Measurements from ENCODE around the gene GUK1. TPM values are rescaled to one million over a fixed set of nuclear protein-coding genes. Genes with fewer than 3 reads are reported as not detected.

The GUK1 gene
- total RNA-seq, 2 donors from 2014 or later: 252 to 422 TPM

GRCh38 chr1:228147151-228147693 is 7.1 kb downstream of the GUK1 start:
- no peak for DNase-seq (ENCODE audit: low spot score)

GRCh38 chr1:228147768-228148167 is 7.7 kb downstream of the GUK1 start:
- no peak for ATAC-seq (ENCODE audit: insufficient number of reproducible peaks, low FRiP score, low read depth)
- no peak for TF ChIP-seq CTCF (IDR thresholded peaks at IDR 0.05)
- DNase-seq (ENCODE audit: low spot score): no peak
- H3K27ac ChIP-seq: peak overlapping the region in 1 of 2 donors; percentile 83
- no peaks in the 10 kb centered on the region for H3K9me3 ChIP-seq
- H3K4me3 ChIP-seq: no peak overlapping the region
- H3K36me3 ChIP-seq: peaks cover 13% of the 10 kb centered on the region
- no peaks in the 10 kb centered on the region for H3K27me3 ChIP-seq (replicated peaks; ENCODE audit: insufficient read depth)
- H3K4me1 ChIP-seq (ENCODE audit: control insufficient read depth in 1 of 2, low read depth in 2 of 2): peaks cover 45 to 54% of the 10 kb centered on the region in 2 donors

More at GRCh38 chr1:228147151-228147693, 7.1 kb downstream of the GUK1 start:
- Histone ChIP-seq H3K27ac (no peak overlapping the region), H3K4me1 (ENCODE audit: control insufficient read depth in 1 of 2, low read depth in 2 of 2) (peaks cover 50 to 59% of the 10 kb centered on the region in 2 donors), H3K9me3 (no peaks in the 10 kb centered on the region), H3K4me3 (no peak overlapping the region), H3K27me3 (replicated peaks; ENCODE audit: insufficient read depth) (no peaks in the 10 kb centered on the region), H3K36me3 (peaks cover 13% of the 10 kb centered on the region)
- ATAC-seq (ENCODE audit: insufficient number of reproducible peaks, low FRiP score, low read depth): no peak
- no peak for TF ChIP-seq CTCF (IDR thresholded peaks at IDR 0.05)

- no peak for ATAC-seq (ENCODE audit: insufficient number of reproducible peaks, low FRiP score, low read depth)
- DNase-seq (ENCODE audit: low spot score): no peak
- no peaks in the 10 kb centered on the region for H3K27me3 ChIP-seq (replicated peaks; ENCODE audit: insufficient read depth)
- no peak for TF ChIP-seq CTCF (IDR thresholded peaks at IDR 0.05)
- H3K36me3 ChIP-seq: peaks cover 13% of the 10 kb centered on the region
- H3K4me1 ChIP-seq (ENCODE audit: control insufficient read depth in 1 of 2, low read depth in 2 of 2): peaks cover 39 to 48% of the 10 kb centered on the region in 2 donors
- H3K4me3 ChIP-seq: no peak overlapping the region
- H3K27ac ChIP-seq: peak overlapping the region; percentile 83 to 85
- H3K9me3 ChIP-seq: no peaks in the 10 kb centered on the region
Observed at GRCh38 chr1:228148196-228148861, 8.2 kb downstream of the GUK1 start.

- Histone ChIP-seq H3K27ac (peak overlapping the region; percentile 83 to 85), H3K36me3 (peaks cover 13% of the 10 kb centered on the region), H3K4me3 (no peak overlapping the region), H3K9me3 (no peaks in the 10 kb centered on the region), H3K4me1 (ENCODE audit: control insufficient read depth in 1 of 2, low read depth in 2 of 2) (peaks cover 33 to 42% of the 10 kb centered on the region in 2 donors), H3K27me3 (replicated peaks; ENCODE audit: insufficient read depth) (no peaks in the 10 kb centered on the region)
- no peak for TF ChIP-seq CTCF (IDR thresholded peaks at IDR 0.05)
- DNase-seq (ENCODE audit: low spot score): no peak
- no peak for ATAC-seq (ENCODE audit: insufficient number of reproducible peaks, low FRiP score, low read depth)
Observed at GRCh38 chr1:228148935-228149405, 8.9 kb downstream of the GUK1 start.

GRCh38 chr1:228149406-228150119 is 9.5 kb downstream of the GUK1 start, which contains the start of gene GJC2:
Gene GJC2, plus strand, starts transcription at chr1:228149930. Its CDS starts 7,829 bp downstream, at chr1:228157759.
- H3K27me3 ChIP-seq (replicated peaks; ENCODE audit: insufficient read depth): no peaks in the 10 kb centered on the region
- peak within 1 kb of the TSS; percentile 48 for H3K4me3 ChIP-seq
- TF ChIP-seq CTCF (IDR thresholded peaks at IDR 0.05): no peak
- H3K27ac ChIP-seq: peak within 1 kb of the TSS; percentile 83 to 85
- peaks cover 13% of the 10 kb centered on the region for H3K36me3 ChIP-seq
- DNase-seq (ENCODE audit: low spot score) (no peak), ATAC-seq (ENCODE audit: insufficient number of reproducible peaks, low FRiP score, low read depth) (no peak)
- H3K4me1 ChIP-seq (ENCODE audit: control insufficient read depth in 1 of 2, low read depth in 2 of 2): peaks cover 29 to 36% of the 10 kb centered on the region in 2 donors
- no peaks in the 10 kb centered on the region for H3K9me3 ChIP-seq

Measured in thoracic aorta (tissue), 2 donors.